Stomach smooth muscle (tissue), 2 donors: ENCODE data around the gene DENND11.

Source experiments
- H3K27ac ChIP-seq: one replicate; pipeline ENCODE4 v1.7.0; 2013; ENCODE audit warnings: mild to moderate bottlenecking, low read length, inconsistent platforms
- H3K27me3 ChIP-seq, 2 donors: one replicate each; pipeline ENCODE4 v1.7.0; 2013; ENCODE audit warnings: low read length in 2 of 2; ENCODE audit not compliant: insufficient read depth in 2 of 2, control insufficient read depth in 1 of 2
- H3K36me3 ChIP-seq, 2 donors: one replicate each; pipeline ENCODE4 v1.7.0; 2013; ENCODE audit warnings: low read length in 2 of 2; ENCODE audit not compliant: control insufficient read depth in 2 of 2, insufficient read depth in 2 of 2
- H3K4me1 ChIP-seq: one replicate; pipeline ENCODE4 v1.7.0; 2013; ENCODE audit warnings: low read length; ENCODE audit not compliant: control insufficient read depth, insufficient read depth
- H3K4me3 ChIP-seq, 2 donors: one replicate each; pipeline ENCODE4 v1.7.0; 2013; ENCODE audit warnings: low read length in 2 of 2
- H3K9ac ChIP-seq, 2 donors: one replicate each; pipeline ENCODE4 v1.7.0; 2013; ENCODE audit warnings: low read length in 2 of 2, mild to moderate bottlenecking in 1 of 2
- H3K9me3 ChIP-seq, 2 donors: one replicate each; pipeline ENCODE4 v1.7.0; 2013; ENCODE audit warnings: low read length in 2 of 2; ENCODE audit not compliant: control insufficient read depth in 2 of 2
- donor health status: healthy.
- donor health status: Pancreatic carcinoma.

Gene DENND11

GRCh38 chr7:141702047-141702567 is at the start of gene DENND11:
Gene DENND11, minus strand, starts transcription at chr7:141702166. Its CDS starts 13 bp downstream, at chr7:141702153.
- H3K36me3 ChIP-seq: no peaks in the 10 kb centered on the region
- peak within 1 kb of the TSS; percentile 75 to 77 for H3K9ac ChIP-seq
- H3K9me3 ChIP-seq: no peaks in the 10 kb centered on the region

GRCh38 chr7:141748396-141748795 is 46.4 kb upstream of the DENND11 start:
- no peaks in the 10 kb centered on the region for H3K4me1 ChIP-seq
- no peak overlapping the region for H3K27ac ChIP-seq
- H3K4me3 ChIP-seq: no peak overlapping the region
- H3K9ac ChIP-seq: no peak overlapping the region
- H3K9me3 ChIP-seq: peaks cover 4 to 17% of the 10 kb centered on the region in 2 donors
- H3K27me3 ChIP-seq: no peaks in the 10 kb centered on the region
- H3K36me3 ChIP-seq: peaks cover 43 to 51% of the 10 kb centered on the region in 2 donors

More at GRCh38 chr7:141702047-141702567, at the start of gene DENND11:
- H3K27ac ChIP-seq: peak within 1 kb of the TSS; percentile 41
- peaks cover 13% of the 10 kb centered on the region for H3K4me1 ChIP-seq
- H3K4me3 ChIP-seq: peak within 1 kb of the TSS; percentile 78 to 87
- no peaks in the 10 kb centered on the region for H3K27me3 ChIP-seq

- H3K4me1 ChIP-seq: peaks cover 5% of the 10 kb centered on the region
- no peak overlapping the region for H3K4me3 ChIP-seq
- H3K9me3 ChIP-seq: no peaks in the 10 kb centered on the region
- H3K36me3 ChIP-seq: peaks cover 36 to 37% of the 10 kb centered on the region in 2 donors
- no peaks in the 10 kb centered on the region for H3K27me3 ChIP-seq
- H3K27ac ChIP-seq: no peak overlapping the region
- H3K9ac ChIP-seq: no peak overlapping the region
Observed at GRCh38 chr7:141744131-141744530, 42.2 kb upstream of the DENND11 start.

GRCh38 chr7:141742229-141742628 is 40.3 kb upstream of the DENND11 start:
- peaks cover 13% of the 10 kb centered on the region for H3K4me1 ChIP-seq
- peaks cover 28 to 37% of the 10 kb centered on the region in 2 donors for H3K36me3 ChIP-seq
- no peaks in the 10 kb centered on the region for H3K9me3 ChIP-seq
- no peak overlapping the region for H3K9ac ChIP-seq
- no peak overlapping the region for H3K4me3 ChIP-seq
- H3K27ac ChIP-seq: no peak overlapping the region
- no peaks in the 10 kb centered on the region for H3K27me3 ChIP-seq

GRCh38 chr7:141739250-141739649 is 37.3 kb upstream of the DENND11 start:
- Histone ChIP-seq H3K9me3 (no peaks in the 10 kb centered on the region), H3K27ac (no peak overlapping the region), H3K36me3 (peaks cover 25 to 30% of the 10 kb centered on the region in 2 donors), H3K4me1 (peaks cover 16% of the 10 kb centered on the region), H3K4me3 (peak overlapping the region in 1 of 2 donors; percentile 100), H3K27me3 (no peaks in the 10 kb centered on the region), H3K9ac (no peak overlapping the region)

GRCh38 chr7:141738592-141739013 is 36.6 kb upstream of the DENND11 start:
- Histone ChIP-seq H3K27ac (peak overlapping the region; percentile 78), H3K36me3 (peaks cover 18 to 23% of the 10 kb centered on the region in 2 donors), H3K9ac (peak overlapping the region; percentile 91 to 93), H3K27me3 (no peaks in the 10 kb centered on the region), H3K4me3 (peak overlapping the region; percentile 100), H3K9me3 (no peaks in the 10 kb centered on the region), H3K4me1 (peaks cover 16% of the 10 kb centered on the region)

- Histone ChIP-seq H3K27me3 (no peaks in the 10 kb centered on the region), H3K9me3 (no peaks in the 10 kb centered on the region), H3K27ac (peak within 1 kb of the TSS; percentile 78), H3K4me1 (peaks cover 16% of the 10 kb centered on the region), H3K9ac (peak within 1 kb of the TSS; percentile 91 to 93), H3K36me3 (peaks cover 13 to 17% of the 10 kb centered on the region in 2 donors), H3K4me3 (peak within 1 kb of the TSS; percentile 100)
Observed at GRCh38 chr7:141737836-141738591, 36.0 kb upstream of the DENND11 start, which contains the start of gene SSBP1. Gene SSBP1, plus strand, starts transcription at chr7:141738358. Its CDS starts 809 bp downstream, at chr7:141739167.

GRCh38 chr7:141737118-141737835 is 35.3 kb upstream of the DENND11 start:
- Histone ChIP-seq H3K9ac (peak overlapping the region; percentile 91 to 93), H3K27ac (peak overlapping the region; percentile 56), H3K36me3 (peaks cover 6 to 15% of the 10 kb centered on the region in 2 donors), H3K9me3 (no peaks in the 10 kb centered on the region), H3K4me1 (peaks cover 16% of the 10 kb centered on the region), H3K4me3 (peak overlapping the region; percentile 100), H3K27me3 (no peaks in the 10 kb centered on the region)

- H3K9me3 ChIP-seq: no peaks in the 10 kb centered on the region
- no peak overlapping the region for H3K4me3 ChIP-seq
- no peaks in the 10 kb centered on the region for H3K27me3 ChIP-seq
- no peak overlapping the region for H3K9ac ChIP-seq
- no peak overlapping the region for H3K27ac ChIP-seq
- H3K36me3 ChIP-seq: no peaks in the 10 kb centered on the region
- H3K4me1 ChIP-seq: no peaks in the 10 kb centered on the region
Observed at GRCh38 chr7:141731476-141732149, 29.6 kb upstream of the DENND11 start.

- no peak overlapping the region for H3K4me3 ChIP-seq
- no peaks in the 10 kb centered on the region for H3K27me3 ChIP-seq
- H3K4me1 ChIP-seq: no peaks in the 10 kb centered on the region
- H3K27ac ChIP-seq: no peak overlapping the region
- no peaks in the 10 kb centered on the region for H3K9me3 ChIP-seq
- H3K36me3 ChIP-seq: no peaks in the 10 kb centered on the region
- no peak overlapping the region for H3K9ac ChIP-seq
Observed at GRCh38 chr7:141729020-141729419, 27.1 kb upstream of the DENND11 start.
